ENCODE results near the gene UNC45B. TPM values are rescaled to one million over a fixed set of nuclear protein-coding genes. Genes with fewer than 3 reads are reported as not detected.

The UNC45B gene, protein sequence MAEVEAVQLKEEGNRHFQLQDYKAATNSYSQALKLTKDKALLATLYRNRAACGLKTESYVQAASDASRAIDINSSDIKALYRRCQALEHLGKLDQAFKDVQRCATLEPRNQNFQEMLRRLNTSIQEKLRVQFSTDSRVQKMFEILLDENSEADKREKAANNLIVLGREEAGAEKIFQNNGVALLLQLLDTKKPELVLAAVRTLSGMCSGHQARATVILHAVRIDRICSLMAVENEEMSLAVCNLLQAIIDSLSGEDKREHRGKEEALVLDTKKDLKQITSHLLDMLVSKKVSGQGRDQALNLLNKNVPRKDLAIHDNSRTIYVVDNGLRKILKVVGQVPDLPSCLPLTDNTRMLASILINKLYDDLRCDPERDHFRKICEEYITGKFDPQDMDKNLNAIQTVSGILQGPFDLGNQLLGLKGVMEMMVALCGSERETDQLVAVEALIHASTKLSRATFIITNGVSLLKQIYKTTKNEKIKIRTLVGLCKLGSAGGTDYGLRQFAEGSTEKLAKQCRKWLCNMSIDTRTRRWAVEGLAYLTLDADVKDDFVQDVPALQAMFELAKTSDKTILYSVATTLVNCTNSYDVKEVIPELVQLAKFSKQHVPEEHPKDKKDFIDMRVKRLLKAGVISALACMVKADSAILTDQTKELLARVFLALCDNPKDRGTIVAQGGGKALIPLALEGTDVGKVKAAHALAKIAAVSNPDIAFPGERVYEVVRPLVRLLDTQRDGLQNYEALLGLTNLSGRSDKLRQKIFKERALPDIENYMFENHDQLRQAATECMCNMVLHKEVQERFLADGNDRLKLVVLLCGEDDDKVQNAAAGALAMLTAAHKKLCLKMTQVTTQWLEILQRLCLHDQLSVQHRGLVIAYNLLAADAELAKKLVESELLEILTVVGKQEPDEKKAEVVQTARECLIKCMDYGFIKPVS
- total RNA-seq (not detected in 2 replicates), polyA plus RNA-seq (not detected in 2 replicates), polyA minus RNA-seq (not detected in 2 replicates), Bru-seq, nascent RNA (not detected), BruChase-seq, experiment 1, labeled RNA remaining after a 6-hour chase (not detected), BruChase-seq, experiment 2, labeled RNA remaining after a 2-hour chase (not detected)
- polyA plus RNA-seq (2011; cell fraction: cytosol; rRNA removed): not detected in 2 replicates
- polyA plus RNA-seq (2011; cell fraction: nucleus; rRNA removed): not detected in 2 replicates
- polyA plus RNA-seq (2012): not detected in 2 replicates
- polyA minus RNA-seq (2011; cell fraction: cytosol; rRNA and poly(A)+ RNA removed): not detected
- not detected in 2 replicates for polyA minus RNA-seq (2011; cell fraction: nucleus; rRNA and poly(A)+ RNA removed)
- long read RNA-seq: 0 reads

DNA sequence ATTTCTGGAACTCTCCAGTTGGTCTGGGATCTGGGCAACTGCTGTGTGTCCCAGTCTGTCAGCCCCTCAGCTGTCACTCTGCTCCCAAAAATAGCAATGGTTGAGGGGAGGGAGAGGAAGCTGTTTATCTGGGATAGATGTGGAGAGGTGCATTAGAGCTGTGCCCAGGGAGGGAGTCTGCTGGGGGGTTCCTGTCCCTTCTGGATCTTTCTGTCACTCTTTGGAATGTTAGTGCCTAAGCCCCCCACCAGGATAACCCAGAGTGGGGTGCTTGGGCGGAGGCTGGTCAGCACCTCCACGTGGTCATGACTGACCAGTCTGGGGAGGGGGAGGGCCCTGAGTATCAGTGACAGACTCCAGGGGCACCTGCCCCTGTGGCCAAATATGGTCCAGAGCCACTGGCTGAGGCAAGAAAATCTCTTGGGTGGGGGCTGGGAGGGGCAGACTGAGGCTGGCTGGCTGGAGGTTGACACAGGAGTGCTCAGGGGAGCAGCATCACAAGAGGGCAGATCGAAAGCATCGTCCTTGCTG, at the start of gene UNC45B:
Gene UNC45B, plus strand, starts transcription at position 443 of the 531 bp plus-strand sequence. CDS start 447 bp downstream, outside the sequence.
- no TSS peak for BruUV-seq (replicated peaks)
- POLR2A ChIA-PET: no interaction called here
- Histone ChIP-seq H3K4me2 (ENCODE audit: insufficient read depth, low read length) (no peak within 1 kb of the TSS), H2AFZ (ENCODE audit: low read depth, low read length) (no peak within 1 kb of the TSS), H3K4me3 (replicated peaks in 1 of 3; ENCODE audit: insufficient read depth in 1 of 3, low read depth in 1 of 3, low read length in 3 of 3) (no peak within 1 kb of the TSS), H3K36me3 (ENCODE audit: control insufficient read depth in 2 of 2, extremely low read depth in 1 of 2, insufficient read depth in 2 of 2, low read length in 2 of 2) (no peaks in the 10 kb centered on the region), H3K79me2 (ENCODE audit: control insufficient read depth, insufficient read depth, low read length) (no peaks in the 10 kb centered on the region), H3K27me3 (ENCODE audit: control insufficient read depth in 2 of 2, insufficient read depth in 2 of 2, low read length in 2 of 2) (peaks cover 4 to 8% of the 10 kb centered on the region in 2 experiments), H3K9ac (replicated peaks; ENCODE audit: extremely low read depth, insufficient read depth, low read length) (no peak within 1 kb of the TSS), H4K20me1 (replicated peaks; ENCODE audit: control insufficient read depth, extremely low read depth, insufficient read depth, low read length) (no peaks in the 10 kb centered on the region), H3K4me1 (ENCODE audit: control insufficient read depth, extremely low read depth, insufficient read depth, low read length) (no peaks in the 10 kb centered on the region), H3K9me3 (replicated peaks; ENCODE audit: control insufficient read depth, insufficient read depth, low read length) (no peaks in the 10 kb centered on the region), H3K27ac (ENCODE audit: insufficient read depth, low read depth, low read length) (no peak within 1 kb of the TSS), H3K9me1 (replicated peaks; ENCODE audit: control insufficient read depth, extremely low read depth, insufficient read depth, low read length) (no peaks in the 10 kb centered on the region)
- CTCF ChIA-PET: interaction anchor here (0.8 to 1.2 kb wide), 2 partner anchors 392 to 605 kb away, joined by 3 read pairs; no protein-coding TSS in a partner anchor
- DNase-seq (ENCODE audit: low read depth, low spot score) (no peak), FAIRE-seq (no peak)
- intact Hi-C loops (cut with micrococcal nuclease) (loop anchor here (10.0 kb wide), 1 partner anchor 387 kb away; the partner anchor contains the start of gene SLFN12L), dilution Hi-C loops (cut with MboI; ENCODE audit: extremely low pct_ligation_motif_present, low sequenced_read_pairs) (no loop called here)
- TF ChIP-seq GATA2 (IDR thresholded peaks at IDR 0.05; ENCODE audit: insufficient read depth, insufficient read length, low read depth, low read length) (no peak), POLR2AphosphoS5 (IDR thresholded peaks at IDR 0.05; ENCODE audit: insufficient read depth, low read depth, low read length) (no peak), JUN (IDR thresholded peaks at IDR 0.05; ENCODE audit: borderline replicate concordance, insufficient read depth, insufficient read length, low read depth) (no peak), FOS (IDR thresholded peaks at IDR 0.05; ENCODE audit: borderline replicate concordance, insufficient read depth, low read length) (no peak), EZH2 (IDR thresholded peaks at IDR 0.05; ENCODE audit: borderline replicate concordance, low read depth, low read length, severe bottlenecking) (no peak), CTCF (IDR thresholded peaks at IDR 0.05; ENCODE audit: extremely low read depth in 1 of 2, insufficient read depth in 1 of 2, low read depth in 1 of 2, low read length in 2 of 2) (no peak)
- TF ChIP-seq, protein P1, sequence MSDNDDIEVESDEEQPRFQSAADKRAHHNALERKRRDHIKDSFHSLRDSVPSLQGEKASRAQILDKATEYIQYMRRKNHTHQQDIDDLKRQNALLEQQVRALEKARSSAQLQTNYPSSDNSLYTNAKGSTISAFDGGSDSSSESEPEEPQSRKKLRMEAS (IDR thresholded peaks at IDR 0.05; ENCODE audit: insufficient read depth, insufficient read length): no peak

Measured in endothelial cell of umbilical vein (primary cell).